IMR-90 (cell line): ENCODE results near the gene AZU1.

Source experiments
- MAFK ChIP-seq: IDR thresholded peaks from 2 replicates; pipeline ENCODE4 v1.6.1; 2012; ENCODE audit warnings: low read depth, low read length, improper control_type of control experiment
- POLR2A ChIP-seq: IDR thresholded peaks from 2 replicates; pipeline ENCODE4 v1.6.1; 2012; ENCODE audit warnings: mild to moderate bottlenecking, low read depth, low read length

DNA sequence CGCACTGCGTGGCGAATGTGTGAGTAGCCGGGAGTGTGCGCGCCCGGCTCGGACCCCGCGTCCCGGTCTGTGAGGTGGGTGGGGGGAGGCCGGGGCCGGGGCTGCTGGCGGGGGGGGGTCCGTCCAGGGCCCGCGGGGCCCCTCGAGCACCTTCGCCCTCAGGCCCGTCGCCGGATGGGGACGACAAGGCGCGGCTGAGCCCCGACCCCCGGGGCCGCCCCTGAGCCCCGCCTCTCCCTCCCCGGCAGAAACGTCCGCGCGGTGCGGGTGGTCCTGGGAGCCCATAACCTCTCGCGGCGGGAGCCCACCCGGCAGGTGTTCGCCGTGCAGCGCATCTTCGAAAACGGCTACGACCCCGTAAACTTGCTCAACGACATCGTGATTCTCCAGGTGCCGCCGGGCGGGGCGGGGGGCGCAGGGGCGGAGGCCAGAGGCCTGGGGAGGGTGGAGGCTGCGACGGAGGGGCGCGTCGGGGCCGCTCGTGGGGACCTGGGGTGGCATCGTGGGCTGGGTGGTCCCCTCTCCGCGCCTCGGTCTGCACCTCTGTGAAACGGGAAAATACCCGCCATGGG, 25.5 kb downstream of the AZU1 start:
- TF ChIP-seq POLR2A (no peak), MAFK (no peak)
